Endothelial cell of umbilical vein (primary cell): Measurements from ENCODE around the gene OR9Q1. TPM values are rescaled to one million over a fixed set of nuclear protein-coding genes. Genes with fewer than 3 reads are reported as not detected.

ENCODE experiments used
- BruUV-seq: library from RNA; stranded (reverse); fragments of 400-500 nt; replicated peaks from 2 replicates; lab custom pipeline; 2021; lab: Mats Ljungman, UMichigan
- CTCF ChIA-PET: fragments of 300-600, 350-600 bp; sonication (Branson Sonifier 250); formaldehyde crosslinking; loops from one replicate; lab custom pipeline; 2021; ENCODE audit warnings: antibody characterized with exemption, inconsistent platforms; lab: Charles Lee
- POLR2A ChIA-PET: fragments of 300-600, 350-600 bp; sonication (Branson Sonifier 250); formaldehyde crosslinking; loops from one replicate; lab custom pipeline; 2021; ENCODE audit warnings: antibody characterized with exemption, inconsistent platforms; lab: Charles Lee
- DNase-seq: peaks from one replicate; pipeline ENCODE4 v3.0.0-alpha.2; 2011; ENCODE audit warnings: low read depth, low spot score
- FAIRE-seq: peaks from 2 replicates; lab custom pipeline; 2011; peaks lifted over from hg19 to GRCh38; lab: Jason Lieb, UNC
- H2AFZ ChIP-seq: 2 replicates; pipeline ENCODE4 v1.6.0; 2012; ENCODE audit warnings: low read depth, low read length, control low read depth, inconsistent platforms
- H3K27ac ChIP-seq: 2 replicates; pipeline ENCODE4 v1.5.1; 2011; ENCODE audit warnings: low read depth, mild to moderate bottlenecking, control low read depth, low read length, moderate library complexity; ENCODE audit not compliant: insufficient read depth
- H3K27me3 ChIP-seq, 2 experiments: 2 replicates each; pipeline versions ENCODE4 v1.6.0 to v1.6.1; 2011; ENCODE audit warnings: low read length in 2 of 2, mixed read lengths in 1 of 2; ENCODE audit not compliant: control insufficient read depth in 2 of 2, insufficient read depth in 2 of 2
- H3K36me3 ChIP-seq, 2 experiments: 2 replicates in 1 of 2; 3 replicates in 1 of 2; pipeline ENCODE4 v1.5.1; 2011; ENCODE audit warnings: low read length in 2 of 2, mild to moderate bottlenecking in 1 of 2, moderate library complexity in 1 of 2; ENCODE audit not compliant: control insufficient read depth in 2 of 2, insufficient read depth in 2 of 2; ENCODE audit errors: extremely low read depth in 1 of 2
- H3K4me1 ChIP-seq: 3 replicates; pipeline ENCODE4 v1.5.1; 2011; ENCODE audit warnings: mild to moderate bottlenecking, low read length; ENCODE audit not compliant: control insufficient read depth, insufficient read depth; ENCODE audit errors: extremely low read depth
- H3K4me2 ChIP-seq: 2 replicates; pipeline ENCODE4 v1.6.1; 2011; ENCODE audit warnings: low read length, control low read depth, mixed read lengths; ENCODE audit not compliant: insufficient read depth
- H3K4me3 ChIP-seq, 3 experiments: fragments of 200-600 bp in 1 of 3; sonication (generic), shearing (Covaris generic) in 1 of 3; replicated peaks in 1 of 3; 2 replicates each; pipeline ENCODE4 v1.5.1; 2011 to 2016; ENCODE audit warnings: control low read depth in 3 of 3, low read length in 3 of 3, mild to moderate bottlenecking in 2 of 3, inconsistent platforms in 1 of 3, low read depth in 1 of 3, moderate library complexity in 1 of 3; ENCODE audit not compliant: insufficient read depth in 1 of 3
- H3K79me2 ChIP-seq: 2 replicates; pipeline ENCODE4 v1.6.0; 2012; ENCODE audit warnings: low read length, inconsistent platforms; ENCODE audit not compliant: control insufficient read depth, insufficient read depth
- H3K9ac ChIP-seq: replicated peaks from 2 replicates; pipeline ENCODE3; 2011; ENCODE audit warnings: low read length, control low read depth; ENCODE audit not compliant: insufficient read depth; ENCODE audit errors: extremely low read depth
- H3K9me1 ChIP-seq: replicated peaks from 3 replicates; pipeline ENCODE4 v1.6.0; 2011; ENCODE audit warnings: mild to moderate bottlenecking, low read length; ENCODE audit not compliant: control insufficient read depth, insufficient read depth; ENCODE audit errors: extremely low read depth
- H3K9me3 ChIP-seq: replicated peaks from 2 replicates; pipeline ENCODE4 v1.5.1; 2012; ENCODE audit warnings: low read length, inconsistent platforms; ENCODE audit not compliant: control insufficient read depth, insufficient read depth
- H4K20me1 ChIP-seq: replicated peaks from 2 replicates; pipeline ENCODE3; 2011; ENCODE audit warnings: mild to moderate bottlenecking, low read length; ENCODE audit not compliant: control insufficient read depth, insufficient read depth; ENCODE audit errors: extremely low read depth
- CTCF ChIP-seq, 2 donors: IDR thresholded peaks; 1 replicate in 1 of 2; 2 replicates in 1 of 2; pipeline ENCODE4 v1.5.1; 2011; ENCODE audit warnings: low read length in 2 of 2, mild to moderate bottlenecking in 2 of 2, moderate library complexity in 2 of 2, control low read depth in 1 of 2, inconsistent platforms in 1 of 2, low read depth in 1 of 2; ENCODE audit not compliant: insufficient read depth in 1 of 2; ENCODE audit errors: extremely low read depth in 1 of 2
- EZH2 ChIP-seq: IDR thresholded peaks from 2 replicates; pipeline ENCODE4 v1.6.1; 2012; ENCODE audit warnings: borderline replicate concordance, low read depth, mild to moderate bottlenecking, moderate library complexity, low read length, inconsistent platforms; ENCODE audit not compliant: severe bottlenecking
- FOS ChIP-seq: IDR thresholded peaks from 2 replicates; pipeline ENCODE4 v1.6.1; 2011; ENCODE audit warnings: mild to moderate bottlenecking, low read length, moderate library complexity, borderline replicate concordance; ENCODE audit not compliant: insufficient read depth
- GATA2 ChIP-seq: IDR thresholded peaks from 2 replicates; pipeline ENCODE4 v1.7.0; 2011; ENCODE audit warnings: low read depth, mild to moderate bottlenecking, moderate library complexity, mixed read lengths, low read length; ENCODE audit not compliant: insufficient read length, insufficient read depth
- JUN ChIP-seq: IDR thresholded peaks from 2 replicates; pipeline ENCODE4 v1.6.1; 2011; ENCODE audit warnings: borderline replicate concordance, low read depth; ENCODE audit not compliant: insufficient read length, insufficient read depth
- MAX ChIP-seq: IDR thresholded peaks from 2 replicates; pipeline ENCODE4 v1.6.1; 2011; ENCODE audit not compliant: insufficient read depth, insufficient read length
- MYC ChIP-seq: IDR thresholded peaks from one replicate; pipeline ENCODE4 v1.6.1; 2011; ENCODE audit warnings: mild to moderate bottlenecking, low read depth, low read length
- POLR2A ChIP-seq: IDR thresholded peaks from 2 replicates; pipeline ENCODE4 v1.6.1; 2012; ENCODE audit warnings: low read depth, mild to moderate bottlenecking, control low read depth, low read length
- POLR2AphosphoS5 ChIP-seq: IDR thresholded peaks from 2 replicates; pipeline ENCODE4 v1.6.1; 2012; ENCODE audit warnings: low read depth, mild to moderate bottlenecking, control low read depth, low read length, moderate library complexity; ENCODE audit not compliant: insufficient read depth
- dilution Hi-C: fragments of 300-500 bp; cut with MboI; formaldehyde crosslinking; loops from one replicate; pipeline ENCODE4 v1.15.0; 2019; ENCODE audit warnings: low sequenced_read_pairs; ENCODE audit not compliant: extremely low pct_ligation_motif_present
- intact Hi-C: fragments of 100-400 bp; cut with micrococcal nuclease; formaldehyde crosslinking; loops from one replicate; pipeline ENCODE4 v1.10.0; 2022
- polyA plus RNA-seq, 4 experiments: library from polyadenylated mRNA; depleted of rRNA in 3 of 4; stranded (reverse) in 3 of 4; unstranded in 1 of 4; fragments of >200 nt; gene quantifications; 2 replicates each; pipeline versions ENCODE4 v1.2.1 to v1.2.3, GENCODE V29; 2011 to 2012; ENCODE audit warnings: missing spikeins in 1 of 4
- total RNA-seq: library from RNA; stranded (reverse); gene quantifications from 2 replicates; pipeline ENCODE4 v1.2.3, GENCODE V29; 2021

OR9Q1 gene
- total and polyA plus RNA-seq, 2 donors (not counting 3 experiments of a cell fraction or from before 2014, with no cell fraction given) = not detected

GRCh38 chr11:58216476-58216875 lies 192.8 kb downstream of the OR9Q1 start:
- no TSS peak for BruUV-seq
- no peaks in the 10 kb centered on the region for H3K9me1 ChIP-seq
- no peaks in the 10 kb centered on the region for H3K4me1 ChIP-seq
- H3K27me3 ChIP-seq = no peaks in the 10 kb centered on the region
- H3K9me3 ChIP-seq = no peaks in the 10 kb centered on the region
- no peaks in the 10 kb centered on the region for H4K20me1 ChIP-seq
- ChIA-PET CTCF (no interaction called here), POLR2A (no interaction called here)
- no peak for TF ChIP-seq MAX
- H3K27ac ChIP-seq = no peak overlapping the region
- no peak for DNase-seq
- H3K9ac ChIP-seq = no peak overlapping the region
- peak; percentile 18 for FAIRE-seq
- no peak overlapping the region for H2AFZ ChIP-seq
- H3K79me2 ChIP-seq = no peaks in the 10 kb centered on the region
- no peak overlapping the region for H3K4me2 ChIP-seq
- dilution Hi-C loops (no loop called here), intact Hi-C loops (no loop called here)
- H3K36me3 ChIP-seq = no peaks in the 10 kb centered on the region
- H3K4me3 ChIP-seq = no peak overlapping the region

GRCh38 chr11:58222721-58223120 lies 199.0 kb downstream of the OR9Q1 start:
- Histone ChIP-seq H3K36me3 (no peaks in the 10 kb centered on the region), H3K27ac (no peak overlapping the region), H3K79me2 (no peaks in the 10 kb centered on the region), H3K9ac (no peak overlapping the region), H2AFZ (no peak overlapping the region), H3K4me3 (no peak overlapping the region), H3K4me2 (no peak overlapping the region), H3K9me3 (no peaks in the 10 kb centered on the region), H3K4me1 (no peaks in the 10 kb centered on the region), H4K20me1 (no peaks in the 10 kb centered on the region), H3K9me1 (no peaks in the 10 kb centered on the region), H3K27me3 (no peaks in the 10 kb centered on the region)
- TF ChIP-seq EZH2 = no peak
- TF ChIP-seq GATA2 = no peak
- no peak for TF ChIP-seq FOS
- TF ChIP-seq JUN = no peak
- no peak for TF ChIP-seq MYC
- TF ChIP-seq MAX = no peak
- TF ChIP-seq CTCF (IDR thresholded peaks at IDR 0.05; ENCODE audit: extremely low read depth in 1 of 2, insufficient read depth in 1 of 2, low read depth in 1 of 2, low read length in 2 of 2) = no peak
- no peak for TF ChIP-seq POLR2A
- TF ChIP-seq POLR2AphosphoS5 = no peak
- FAIRE-seq (no peak), DNase-seq (no peak)
- ChIA-PET CTCF (interaction anchor here (0.8 kb wide), 1 partner anchor 21 kb away, joined by 3 read pairs; no protein-coding TSS in a partner anchor), POLR2A (no interaction called here)
- intact Hi-C loops (no loop called here), dilution Hi-C loops (no loop called here)
- no TSS peak for BruUV-seq
